ENCODE data around the gene TPO.

TPO gene

GRCh38 chr2:1499033-1499795 lies 86.0 kb downstream of the TPO start:
- ATAC-seq (ENCODE audit: low read depth) (no peak), DNase-seq (ENCODE audit: low spot score) (peak; percentile 46)
- Histone ChIP-seq H3K27me3 (ENCODE audit: insufficient read depth, poor library complexity, severe bottlenecking) (no peaks in the 10 kb centered on the region), H3K9me3 (ENCODE audit: severe bottlenecking) (no peaks in the 10 kb centered on the region), H3K27ac (ENCODE audit: poor library complexity, severe bottlenecking) (no peak overlapping the region), H3K36me3 (ENCODE audit: low read depth) (no peaks in the 10 kb centered on the region), H3K4me3 (ENCODE audit: severe bottlenecking) (no peak overlapping the region), H3K4me1 (ENCODE audit: insufficient read depth, poor library complexity, severe bottlenecking) (no peaks in the 10 kb centered on the region)
- TF ChIP-seq, protein P1, sequence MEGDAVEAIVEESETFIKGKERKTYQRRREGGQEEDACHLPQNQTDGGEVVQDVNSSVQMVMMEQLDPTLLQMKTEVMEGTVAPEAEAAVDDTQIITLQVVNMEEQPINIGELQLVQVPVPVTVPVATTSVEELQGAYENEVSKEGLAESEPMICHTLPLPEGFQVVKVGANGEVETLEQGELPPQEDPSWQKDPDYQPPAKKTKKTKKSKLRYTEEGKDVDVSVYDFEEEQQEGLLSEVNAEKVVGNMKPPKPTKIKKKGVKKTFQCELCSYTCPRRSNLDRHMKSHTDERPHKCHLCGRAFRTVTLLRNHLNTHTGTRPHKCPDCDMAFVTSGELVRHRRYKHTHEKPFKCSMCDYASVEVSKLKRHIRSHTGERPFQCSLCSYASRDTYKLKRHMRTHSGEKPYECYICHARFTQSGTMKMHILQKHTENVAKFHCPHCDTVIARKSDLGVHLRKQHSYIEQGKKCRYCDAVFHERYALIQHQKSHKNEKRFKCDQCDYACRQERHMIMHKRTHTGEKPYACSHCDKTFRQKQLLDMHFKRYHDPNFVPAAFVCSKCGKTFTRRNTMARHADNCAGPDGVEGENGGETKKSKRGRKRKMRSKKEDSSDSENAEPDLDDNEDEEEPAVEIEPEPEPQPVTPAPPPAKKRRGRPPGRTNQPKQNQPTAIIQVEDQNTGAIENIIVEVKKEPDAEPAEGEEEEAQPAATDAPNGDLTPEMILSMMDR (IDR thresholded peaks at IDR 0.05; ENCODE audit: poor library complexity, severe bottlenecking): no peak

- TF ChIP-seq, protein P1 (IDR thresholded peaks at IDR 0.05; ENCODE audit: poor library complexity, severe bottlenecking): no peak
- Histone ChIP-seq H3K36me3 (ENCODE audit: low read depth) (no peaks in the 10 kb centered on the region), H3K9me3 (ENCODE audit: severe bottlenecking) (no peaks in the 10 kb centered on the region), H3K4me3 (ENCODE audit: severe bottlenecking) (no peak overlapping the region), H3K27me3 (ENCODE audit: insufficient read depth, poor library complexity, severe bottlenecking) (no peaks in the 10 kb centered on the region), H3K4me1 (ENCODE audit: insufficient read depth, poor library complexity, severe bottlenecking) (no peaks in the 10 kb centered on the region), H3K27ac (ENCODE audit: poor library complexity, severe bottlenecking) (no peak overlapping the region)
- ATAC-seq (ENCODE audit: low read depth): no peak
- DNase-seq (ENCODE audit: low spot score): peak; percentile 29
Measured at GRCh38 chr2:1501038-1501851, 88.0 kb downstream of the TPO start.

- Histone ChIP-seq H3K36me3 (ENCODE audit: low read depth) (no peaks in the 10 kb centered on the region), H3K4me3 (ENCODE audit: severe bottlenecking) (no peak overlapping the region), H3K27ac (ENCODE audit: poor library complexity, severe bottlenecking) (no peak overlapping the region), H3K4me1 (ENCODE audit: insufficient read depth, poor library complexity, severe bottlenecking) (no peaks in the 10 kb centered on the region), H3K9me3 (ENCODE audit: severe bottlenecking) (no peaks in the 10 kb centered on the region), H3K27me3 (ENCODE audit: insufficient read depth, poor library complexity, severe bottlenecking) (no peaks in the 10 kb centered on the region)
- TF ChIP-seq, protein P1 (IDR thresholded peaks at IDR 0.05; ENCODE audit: poor library complexity, severe bottlenecking): no peak
- ATAC-seq (ENCODE audit: low read depth) (no peak), DNase-seq (ENCODE audit: low spot score) (peak; percentile 13)
Measured at GRCh38 chr2:1501991-1502390, 88.7 kb downstream of the TPO start.

GRCh38 chr2:1502891-1503304 lies 89.6 kb downstream of the TPO start:
- DNase-seq (ENCODE audit: low spot score) (peak; percentile 34), ATAC-seq (ENCODE audit: low read depth) (no peak)
- Histone ChIP-seq H3K36me3 (ENCODE audit: low read depth) (no peaks in the 10 kb centered on the region), H3K9me3 (ENCODE audit: severe bottlenecking) (no peaks in the 10 kb centered on the region), H3K27ac (ENCODE audit: poor library complexity, severe bottlenecking) (no peak overlapping the region), H3K4me3 (ENCODE audit: severe bottlenecking) (no peak overlapping the region), H3K4me1 (ENCODE audit: insufficient read depth, poor library complexity, severe bottlenecking) (no peaks in the 10 kb centered on the region), H3K27me3 (ENCODE audit: insufficient read depth, poor library complexity, severe bottlenecking) (no peaks in the 10 kb centered on the region)
- TF ChIP-seq, protein P1 (IDR thresholded peaks at IDR 0.05; ENCODE audit: poor library complexity, severe bottlenecking): no peak

Measured in RWPE2 (cell line).